ENCODE data around the gene ACTN3. TPM values are rescaled to one million over a fixed set of nuclear protein-coding genes. Genes with fewer than 3 reads are reported as not detected.

ACTN3 gene
- total and polyA plus RNA-seq, 2 of the 4 experiments (the other 2 are of a cell fraction) = under 0.01 to 0.05 TPM

- Histone ChIP-seq H4K8ac (ENCODE audit: low read depth in 2 of 2, low read length in 2 of 2) (no peak overlapping the region), H3K79me1 (ENCODE audit: low read depth in 1 of 2, low read length in 2 of 2) (no peaks in the 10 kb centered on the region), H4K91ac (ENCODE audit: insufficient read depth, low read depth, low read length) (no peak overlapping the region), H3K27ac (ENCODE audit: insufficient read depth, low read length) (no peak overlapping the region), H4K20me1 (ENCODE audit: insufficient read depth, low read length) (no peaks in the 10 kb centered on the region; the same call in 1 of the 2 replicates), H2AK9ac (replicated peaks; ENCODE audit: low read depth, low read length, poor library complexity) (no peak overlapping the region), H2BK120ac (ENCODE audit: low read depth, low read length) (no peak overlapping the region), H3K27me3 (ENCODE audit: control insufficient read depth, insufficient read depth, low read length) (no peaks in the 10 kb centered on the region), H2BK15ac (ENCODE audit: low read depth, low read length) (no peak overlapping the region), H3K56ac (ENCODE audit: extremely low read depth, insufficient read depth, low read length) (no peak overlapping the region), H3K9me3 (ENCODE audit: control insufficient read depth, insufficient read depth, low read length) (no peaks in the 10 kb centered on the region), H2BK5ac (ENCODE audit: low read depth, low read length, poor library complexity, severe bottlenecking) (no peak overlapping the region), H2BK20ac (ENCODE audit: low read depth, low read length) (no peak overlapping the region), H2AFZ (replicated peaks; ENCODE audit: low read length, poor library complexity) (no peak overlapping the region), H3K4me3 (ENCODE audit: insufficient read depth, low read depth, low read length) (no peak overlapping the region), H3K14ac (replicated peaks; ENCODE audit: low read depth, low read length) (no peak overlapping the region), H3K9me1 (ENCODE audit: insufficient read depth, low read length) (0 out of 2 replicates have a peak, but pooled peaks cover 3% of the 10 kb centered on the region), H3K4me1 (ENCODE audit: control insufficient read depth, insufficient read depth, low read length) (no peaks in the 10 kb centered on the region), H3K36me3 (ENCODE audit: control insufficient read depth, insufficient read depth, low read length) (peaks cover 5% of the 10 kb centered on the region), H2AK5ac (ENCODE audit: low read depth, low read length) (no peak overlapping the region), H3K4me2 (ENCODE audit: low read depth, low read length) (no peak overlapping the region), H3K4ac (ENCODE audit: low read depth, low read length) (no peak overlapping the region), H3K9ac (ENCODE audit: low read depth, low read length) (no peak overlapping the region), H4K5ac (ENCODE audit: low read depth, low read length) (no peak overlapping the region), H3K23ac (ENCODE audit: low read depth, low read length) (no peak overlapping the region), H3K18ac (ENCODE audit: low read depth, low read length) (no peak overlapping the region)
- intact Hi-C loops (cut with micrococcal nuclease) (no loop called here), dilution Hi-C loops (cut with HindIII; ENCODE audit: low sequenced_read_pairs, unreplicated experiment) (no loop called here), in situ Hi-C loops (cut with MboI; ENCODE audit: low sequenced_read_pairs) (no loop called here)
- ATAC-seq (ENCODE audit: low read depth) (no peak), DNase-seq (no peak)
- ChIA-PET CTCF (no interaction called here), POLR2A (ENCODE audit: unreplicated experiment) (no interaction called here)
- TF ChIP-seq RCOR1 (IDR thresholded peaks at IDR 0.05; ENCODE audit: insufficient replicate concordance, low read length) (no peak), RAD21 (IDR thresholded peaks at IDR 0.05; ENCODE audit: low read length) (no peak), MXI1 (IDR thresholded peaks at IDR 0.05; ENCODE audit: borderline replicate concordance, low read depth, low read length) (no peak), CHD1 (IDR thresholded peaks at IDR 0.05; ENCODE audit: low read depth, low read length) (no peak), POLR2A (IDR thresholded peaks at IDR 0.05; ENCODE audit: low read depth, low read length) (no peak), MAZ (IDR thresholded peaks at IDR 0.05; ENCODE audit: borderline replicate concordance, low read depth, low read length) (no peak), MAFK (IDR thresholded peaks at IDR 0.05; ENCODE audit: low read depth, low read length) (no peak)
- TF ChIP-seq, protein P1, sequence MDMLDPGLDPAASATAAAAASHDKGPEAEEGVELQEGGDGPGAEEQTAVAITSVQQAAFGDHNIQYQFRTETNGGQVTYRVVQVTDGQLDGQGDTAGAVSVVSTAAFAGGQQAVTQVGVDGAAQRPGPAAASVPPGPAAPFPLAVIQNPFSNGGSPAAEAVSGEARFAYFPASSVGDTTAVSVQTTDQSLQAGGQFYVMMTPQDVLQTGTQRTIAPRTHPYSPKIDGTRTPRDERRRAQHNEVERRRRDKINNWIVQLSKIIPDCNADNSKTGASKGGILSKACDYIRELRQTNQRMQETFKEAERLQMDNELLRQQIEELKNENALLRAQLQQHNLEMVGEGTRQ (IDR thresholded peaks at IDR 0.05; ENCODE audit: low read depth, low read length) = no peak
- TF ChIP-seq, protein P2, sequence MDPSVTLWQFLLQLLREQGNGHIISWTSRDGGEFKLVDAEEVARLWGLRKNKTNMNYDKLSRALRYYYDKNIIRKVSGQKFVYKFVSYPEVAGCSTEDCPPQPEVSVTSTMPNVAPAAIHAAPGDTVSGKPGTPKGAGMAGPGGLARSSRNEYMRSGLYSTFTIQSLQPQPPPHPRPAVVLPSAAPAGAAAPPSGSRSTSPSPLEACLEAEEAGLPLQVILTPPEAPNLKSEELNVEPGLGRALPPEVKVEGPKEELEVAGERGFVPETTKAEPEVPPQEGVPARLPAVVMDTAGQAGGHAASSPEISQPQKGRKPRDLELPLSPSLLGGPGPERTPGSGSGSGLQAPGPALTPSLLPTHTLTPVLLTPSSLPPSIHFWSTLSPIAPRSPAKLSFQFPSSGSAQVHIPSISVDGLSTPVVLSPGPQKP (IDR thresholded peaks at IDR 0.05; ENCODE audit: borderline replicate concordance, low read depth, low read length) = no peak
- 90% methylated on average over 2 of the region's 6 CpGs; no CpG with 5 or more reads in 1 of the 2 experiments for WGBS, 2 experiments (ENCODE audit: extremely low coverage in 2 of 2, insufficient read length in 1 of 2)
- BruUV-seq (replicated peaks) = no TSS peak
These were observed 13.9 kb upstream of the ACTN3 start for GRCh38 chr11:66532784-66533183.

All from IMR-90 (cell line).